GM12873 (cell line): ENCODE data around the gene SIX1.

Experiments
- TF ChIP-seq, protein P1 (sequence below): IDR thresholded peaks from 2 replicates; pipeline ENCODE4 v1.5.1; 2012; ENCODE audit warnings: low read depth, mild to moderate bottlenecking, moderate library complexity, low read length, control low read depth; ENCODE audit not compliant: insufficient read depth; ENCODE audit errors: missing control alignments

Gene SIX1

DNA sequence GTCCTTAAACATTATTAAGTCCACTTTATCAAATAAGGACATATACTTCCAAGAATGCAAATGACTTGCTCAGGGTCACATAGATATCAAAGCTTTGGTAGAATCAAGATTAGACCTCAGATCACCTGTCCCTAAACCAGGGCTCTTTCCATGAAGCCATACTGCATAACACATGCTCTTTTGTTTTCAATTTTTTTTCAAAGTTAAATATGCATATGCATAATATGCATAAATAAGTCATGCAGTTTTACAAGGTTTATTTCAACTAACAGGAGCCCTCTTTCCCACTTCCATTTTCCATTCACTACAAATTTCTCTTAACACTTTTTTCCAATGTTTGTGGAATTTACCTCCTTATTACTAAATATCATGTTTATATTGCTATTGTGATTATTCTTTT lies 53.1 kb downstream of the SIX1 start:
- TF ChIP-seq, protein P1, sequence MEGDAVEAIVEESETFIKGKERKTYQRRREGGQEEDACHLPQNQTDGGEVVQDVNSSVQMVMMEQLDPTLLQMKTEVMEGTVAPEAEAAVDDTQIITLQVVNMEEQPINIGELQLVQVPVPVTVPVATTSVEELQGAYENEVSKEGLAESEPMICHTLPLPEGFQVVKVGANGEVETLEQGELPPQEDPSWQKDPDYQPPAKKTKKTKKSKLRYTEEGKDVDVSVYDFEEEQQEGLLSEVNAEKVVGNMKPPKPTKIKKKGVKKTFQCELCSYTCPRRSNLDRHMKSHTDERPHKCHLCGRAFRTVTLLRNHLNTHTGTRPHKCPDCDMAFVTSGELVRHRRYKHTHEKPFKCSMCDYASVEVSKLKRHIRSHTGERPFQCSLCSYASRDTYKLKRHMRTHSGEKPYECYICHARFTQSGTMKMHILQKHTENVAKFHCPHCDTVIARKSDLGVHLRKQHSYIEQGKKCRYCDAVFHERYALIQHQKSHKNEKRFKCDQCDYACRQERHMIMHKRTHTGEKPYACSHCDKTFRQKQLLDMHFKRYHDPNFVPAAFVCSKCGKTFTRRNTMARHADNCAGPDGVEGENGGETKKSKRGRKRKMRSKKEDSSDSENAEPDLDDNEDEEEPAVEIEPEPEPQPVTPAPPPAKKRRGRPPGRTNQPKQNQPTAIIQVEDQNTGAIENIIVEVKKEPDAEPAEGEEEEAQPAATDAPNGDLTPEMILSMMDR = no peak

DNA sequence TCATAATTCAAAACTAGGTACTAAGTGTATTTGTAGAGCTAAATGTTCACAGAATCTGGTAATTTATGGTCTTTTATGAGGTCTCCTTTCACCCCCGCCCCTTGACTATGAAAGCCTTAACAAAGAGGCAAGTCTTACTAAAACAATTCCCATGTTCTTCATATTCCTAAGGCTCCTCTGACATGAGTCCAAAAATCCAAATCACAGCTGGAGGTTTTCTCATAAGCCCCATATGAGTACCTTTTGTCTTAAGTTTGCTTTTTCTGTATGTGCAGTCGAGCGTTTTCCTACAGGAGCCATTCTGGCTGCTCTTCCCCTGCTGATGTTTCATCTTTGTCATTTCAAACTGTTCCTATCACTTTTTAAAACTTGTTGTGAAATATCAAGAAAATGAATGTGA lies 55.2 kb downstream of the SIX1 start:
- TF ChIP-seq, protein P1 = no peak
